A549 (cell line): ENCODE data around the gene COG5.

Source experiments
- BHLHE40 ChIP-seq: IDR thresholded peaks from 2 replicates; pipeline ENCODE4 v1.6.1; 2012; ENCODE audit warnings: low read depth, low read length, inconsistent platforms
- CEBPB ChIP-seq, 2 experiments: fragments of >200 bp in 1 of 2; sonication (Bioruptor Twin) in 1 of 2; formaldehyde crosslinking in 1 of 2; IDR thresholded peaks; 2 replicates each; pipeline ENCODE4 v1.6.1; 2012 to 2016
- EHF ChIP-seq: fragments of 250-450 bp; sonication (Bioruptor Pico); IDR thresholded peaks from 2 replicates; pipeline ENCODE4 v1.5.0; 2020; ENCODE audit warnings: mild to moderate bottlenecking
- EP300 ChIP-seq, 2 experiments: fragments of >200 bp; sonication (Bioruptor Twin); formaldehyde crosslinking; IDR thresholded peaks; 2 replicates in 1 of 2; 3 replicates in 1 of 2; pipeline ENCODE4 v1.6.1; 2016 to 2017
- FOXS1 ChIP-seq: fragments of 250-450 bp; sonication (Bioruptor Pico); IDR thresholded peaks from 2 replicates; pipeline ENCODE4 v1.5.0; 2020; ENCODE audit warnings: mild to moderate bottlenecking, moderate library complexity
- GATA3 ChIP-seq: IDR thresholded peaks from 2 replicates; pipeline ENCODE4 v1.6.1; 2012; ENCODE audit warnings: borderline replicate concordance
- HEYL ChIP-seq: fragments of 250-450 bp; sonication (Bioruptor Pico); IDR thresholded peaks from 2 replicates; pipeline ENCODE4 v1.8.0; 2021; ENCODE audit warnings: mild to moderate bottlenecking, moderate library complexity
- MAZ ChIP-seq: fragments of 150-350 bp; IDR thresholded peaks from 2 replicates; pipeline ENCODE4 v1.6.1; 2014; ENCODE audit warnings: antibody characterized with exemption, low read depth, low read length, borderline replicate concordance
- POLR2A ChIP-seq: IDR thresholded peaks from 2 replicates; pipeline ENCODE4 v1.6.1; 2012; ENCODE audit warnings: mild to moderate bottlenecking, low read length
- TF ChIP-seq, protein P1 (sequence below): fragments of 150-350 bp; IDR thresholded peaks from 2 replicates; pipeline ENCODE4 v1.6.1; 2014; ENCODE audit warnings: low read depth, mild to moderate bottlenecking, low read length
- TF ChIP-seq, protein P2 (sequence below): fragments of >200 bp; sonication (Bioruptor Twin); formaldehyde crosslinking; IDR thresholded peaks from 3 replicates; pipeline ENCODE4 v1.5.1; 2016

DNA sequence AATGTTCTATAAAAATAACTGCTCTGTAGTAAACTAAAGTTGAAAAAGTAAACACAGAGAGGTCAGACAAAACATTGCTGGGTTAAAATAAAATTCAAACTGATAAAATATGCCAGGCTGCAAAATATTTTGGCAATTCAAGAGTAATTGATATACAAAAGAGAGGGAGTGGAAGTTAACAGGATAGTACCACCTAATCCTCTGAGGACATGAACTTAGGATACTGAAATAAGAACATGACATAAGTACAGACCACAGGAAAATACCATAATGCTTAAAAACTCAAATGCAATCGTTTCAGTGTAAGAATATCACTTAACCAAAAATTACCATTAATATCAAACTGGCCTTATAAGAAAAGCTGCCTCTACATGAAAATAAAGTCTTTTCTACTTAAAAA is 131.5 kb downstream of the COG5 start:
- TF ChIP-seq, protein P1, sequence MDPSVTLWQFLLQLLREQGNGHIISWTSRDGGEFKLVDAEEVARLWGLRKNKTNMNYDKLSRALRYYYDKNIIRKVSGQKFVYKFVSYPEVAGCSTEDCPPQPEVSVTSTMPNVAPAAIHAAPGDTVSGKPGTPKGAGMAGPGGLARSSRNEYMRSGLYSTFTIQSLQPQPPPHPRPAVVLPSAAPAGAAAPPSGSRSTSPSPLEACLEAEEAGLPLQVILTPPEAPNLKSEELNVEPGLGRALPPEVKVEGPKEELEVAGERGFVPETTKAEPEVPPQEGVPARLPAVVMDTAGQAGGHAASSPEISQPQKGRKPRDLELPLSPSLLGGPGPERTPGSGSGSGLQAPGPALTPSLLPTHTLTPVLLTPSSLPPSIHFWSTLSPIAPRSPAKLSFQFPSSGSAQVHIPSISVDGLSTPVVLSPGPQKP: no peak
- TF ChIP-seq, protein P2, sequence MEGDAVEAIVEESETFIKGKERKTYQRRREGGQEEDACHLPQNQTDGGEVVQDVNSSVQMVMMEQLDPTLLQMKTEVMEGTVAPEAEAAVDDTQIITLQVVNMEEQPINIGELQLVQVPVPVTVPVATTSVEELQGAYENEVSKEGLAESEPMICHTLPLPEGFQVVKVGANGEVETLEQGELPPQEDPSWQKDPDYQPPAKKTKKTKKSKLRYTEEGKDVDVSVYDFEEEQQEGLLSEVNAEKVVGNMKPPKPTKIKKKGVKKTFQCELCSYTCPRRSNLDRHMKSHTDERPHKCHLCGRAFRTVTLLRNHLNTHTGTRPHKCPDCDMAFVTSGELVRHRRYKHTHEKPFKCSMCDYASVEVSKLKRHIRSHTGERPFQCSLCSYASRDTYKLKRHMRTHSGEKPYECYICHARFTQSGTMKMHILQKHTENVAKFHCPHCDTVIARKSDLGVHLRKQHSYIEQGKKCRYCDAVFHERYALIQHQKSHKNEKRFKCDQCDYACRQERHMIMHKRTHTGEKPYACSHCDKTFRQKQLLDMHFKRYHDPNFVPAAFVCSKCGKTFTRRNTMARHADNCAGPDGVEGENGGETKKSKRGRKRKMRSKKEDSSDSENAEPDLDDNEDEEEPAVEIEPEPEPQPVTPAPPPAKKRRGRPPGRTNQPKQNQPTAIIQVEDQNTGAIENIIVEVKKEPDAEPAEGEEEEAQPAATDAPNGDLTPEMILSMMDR: no peak
- TF ChIP-seq CEBPB (IDR thresholded peaks at IDR 0.05) (no peak), EP300 (IDR thresholded peaks at IDR 0.05) (no peak), FOXS1 (CRISPR knock-in tag) (no peak), EHF (no peak), POLR2A (no peak), HEYL (CRISPR knock-in tag) (no peak), BHLHE40 (no peak), MAZ (no peak), GATA3 (no peak)
